AG04449 (cell line): ENCODE measurements around the gene TPST2.

ENCODE experiments used
- CTCF ChIA-PET: fragments of 350-600 bp; formaldehyde crosslinking; extraction: SDS; loops from one replicate; lab custom pipeline; 2021; ENCODE audit warnings: antibody characterized with exemption; lab: Yijun Ruan, JAX
- POLR2A ChIA-PET: fragments of 400-600, 350-600 bp; formaldehyde crosslinking; extraction: SDS; loops from one replicate; lab custom pipeline; 2020; ENCODE audit warnings: antibody characterized with exemption, inconsistent platforms; lab: Yijun Ruan, JAX
- DNase-seq: peaks from one replicate; pipeline ENCODE4 v3.0.0-alpha.2; 2010; ENCODE audit warnings: low read depth, low spot score
- H3K4me3 ChIP-seq: 2 replicates; pipeline ENCODE4 v1.5.1; 2011; ENCODE audit warnings: low read depth, mild to moderate bottlenecking, control low read depth, low read length
- CTCF ChIP-seq: IDR thresholded peaks from one replicate; pipeline ENCODE4 v1.5.1; 2011; ENCODE audit warnings: mild to moderate bottlenecking, moderate library complexity, low read length, control low read depth, inconsistent platforms; ENCODE audit not compliant: insufficient read depth; ENCODE audit errors: missing control alignments

The TPST2 gene

DNA sequence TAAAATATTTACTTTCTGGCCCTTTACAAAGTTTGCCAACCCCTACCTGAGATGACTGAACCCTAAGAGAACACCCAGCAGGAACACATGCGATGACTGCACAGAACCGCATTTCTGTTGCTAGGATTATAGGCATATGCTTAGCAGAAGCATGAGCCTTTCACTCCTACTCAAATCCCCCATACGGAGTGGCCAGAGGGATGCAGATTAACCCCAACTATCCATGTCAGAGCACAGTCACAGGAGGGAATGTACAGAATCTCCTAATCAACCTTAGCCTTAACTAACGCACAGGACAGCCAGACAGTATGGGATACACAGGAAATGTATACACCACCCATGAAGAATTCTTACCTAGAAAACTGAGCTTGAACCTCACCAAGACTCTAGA, 112.6 kb downstream of the TPST2 start:
- DNase-seq: no peak
- ChIA-PET POLR2A (no interaction called here), CTCF (interaction anchor here (1.3 to 3.4 kb wide), 3 partner anchors 10 to 111 kb away, joined by 3 to 18 read pairs (median 4); no protein-coding TSS in a partner anchor)
- no peak for TF ChIP-seq CTCF
- no peak overlapping the region for H3K4me3 ChIP-seq

GRCh38 chr22:26476705-26477340, 113.1 kb downstream of the TPST2 start:
- DNase-seq: no peak
- ChIA-PET POLR2A (no interaction called here), CTCF (interaction anchor here (1.3 to 3.4 kb wide), 3 partner anchors 9 to 111 kb away, joined by 3 to 18 read pairs (median 4); no protein-coding TSS in a partner anchor)

GRCh38 chr22:26474682-26475081, 115.2 kb downstream of the TPST2 start:
- ChIA-PET POLR2A (no interaction called here), CTCF (interaction anchor here (5.7 kb wide), 1 partner anchor 13 kb away, joined by 68 read pairs; no protein-coding TSS in a partner anchor)
- no peak for TF ChIP-seq CTCF
- H3K4me3 ChIP-seq: no peak overlapping the region
- DNase-seq: no peak

More at GRCh38 chr22:26476705-26477340, 113.1 kb downstream of the TPST2 start:
- H3K4me3 ChIP-seq: no peak overlapping the region
- TF ChIP-seq CTCF: no peak
